Stimulated activated CD4-positive, alpha-beta T cell treated with anti-CD3 and anti-CD28 coated beads, Interleukin-4, amount 100 ng/mL, for 4 hours (primary cell): ENCODE results near the gene ERVW-1.
"Not testable (repeated sequence)": the region's sequence is repeated elsewhere in the genome, so short reads cannot be mapped to it uniquely, and the experiment has no call there.

Experiments
- DNase-seq, 2 experiments: peaks; one replicate each; pipeline ENCODE4 v3.0.0-alpha.2; 2020

ERVW-1 gene

DNA sequence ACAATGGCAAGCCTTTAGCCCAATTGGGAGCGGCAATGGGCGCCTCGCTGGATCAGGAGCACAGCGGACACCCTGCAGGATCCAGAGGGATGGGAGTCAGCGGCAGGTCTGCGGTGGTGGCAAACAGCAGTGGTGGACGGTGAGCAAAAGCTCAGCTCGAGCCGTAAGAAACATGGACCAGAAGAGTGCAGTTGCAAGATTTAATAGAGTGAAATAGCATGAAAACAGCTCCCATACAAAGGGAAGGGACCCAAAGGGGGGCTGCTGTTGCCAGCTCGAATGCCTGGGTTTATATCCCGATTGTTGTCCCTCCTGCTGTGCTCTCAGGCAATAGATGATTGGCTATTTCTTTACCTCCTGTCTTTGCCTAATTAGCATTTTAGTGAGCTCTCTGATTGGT lies at the start of gene ERVW-1:
ERVW-1 (minus strand) TSS at position 266 of the 400 bp plus-strand sequence. CDS start 7,565 bp downstream, outside the sequence.
- DNase-seq = not testable (repeated sequence)

GRCh38 chr7:92523110-92523509 lies 45.4 kb upstream of the ERVW-1 start:
- no peak for DNase-seq

DNA sequence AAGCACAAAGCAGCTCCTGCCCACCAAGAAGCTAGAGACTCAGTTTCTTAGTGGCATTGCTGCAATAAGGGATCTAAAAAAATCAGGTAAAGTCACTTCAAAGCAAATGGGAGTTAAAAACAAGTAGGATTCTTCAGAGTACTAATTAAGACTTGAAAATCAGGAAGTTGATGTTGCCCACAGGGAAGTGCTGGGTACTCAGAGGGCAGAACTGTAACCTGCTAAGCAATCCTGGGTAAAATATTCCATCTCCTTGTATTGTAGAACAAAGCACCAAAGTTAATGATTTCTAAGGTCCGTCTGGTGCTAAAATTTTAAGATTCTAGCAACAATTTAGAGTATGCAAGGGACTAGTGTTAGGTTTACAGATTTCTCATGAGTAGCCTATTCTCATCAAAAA lies 42.3 kb upstream of the ERVW-1 start:
- DNase-seq = no peak

DNA sequence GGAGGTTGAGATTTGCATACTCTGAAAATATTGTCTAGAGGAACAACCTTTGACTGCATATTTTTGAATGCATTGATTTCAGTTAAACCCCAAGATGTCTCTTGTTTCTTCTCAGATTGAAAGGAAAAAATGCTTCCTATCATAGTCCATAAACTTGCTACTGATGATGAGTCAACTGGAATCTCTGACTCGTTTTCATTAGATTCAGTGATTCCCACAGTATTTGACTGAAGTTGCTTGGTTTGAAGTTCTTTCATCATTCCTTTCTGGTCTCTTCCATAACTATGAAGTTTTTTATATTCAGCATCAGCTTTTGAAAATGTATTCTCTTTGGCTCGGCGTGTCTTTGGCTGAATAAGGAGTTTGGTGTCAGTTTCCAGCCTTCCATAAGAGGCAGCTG lies 39.9 kb upstream of the ERVW-1 start:
- DNase-seq = no peak

DNA sequence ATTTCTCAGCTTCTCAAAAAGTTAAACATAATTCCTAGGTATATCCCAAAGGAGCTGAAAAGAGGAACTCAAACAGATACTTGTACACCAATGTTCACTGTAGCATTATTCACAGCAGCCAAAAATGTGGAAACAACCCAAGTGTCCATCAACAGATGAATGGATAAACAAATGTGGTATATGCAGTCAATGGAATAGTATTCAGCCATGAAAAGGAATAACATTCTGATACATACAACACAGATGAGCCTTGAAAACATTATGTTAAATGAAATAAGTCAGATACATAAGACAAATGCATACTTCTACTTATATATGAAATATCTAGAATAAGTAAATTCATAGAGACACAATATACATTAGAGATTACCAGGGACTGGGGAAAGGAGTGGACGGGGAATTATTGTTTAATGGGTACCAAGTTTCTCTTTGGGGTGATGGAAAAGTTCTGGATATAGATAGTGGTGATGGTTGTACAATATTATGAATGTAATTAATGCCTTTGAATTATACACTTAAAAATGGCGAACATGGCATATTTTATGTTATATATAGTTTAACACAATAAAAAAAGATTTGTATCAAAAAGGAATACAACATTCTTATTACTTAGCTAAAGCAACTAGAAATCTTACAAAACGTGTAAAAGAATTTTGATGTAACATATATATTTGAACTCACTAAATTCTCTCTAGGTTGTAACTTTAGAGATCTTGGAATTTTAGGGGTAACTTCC lies 35.6 kb upstream of the ERVW-1 start:
- no peak for DNase-seq

GRCh38 chr7:92508946-92509345 lies 31.2 kb upstream of the ERVW-1 start:
- DNase-seq = no peak

DNA sequence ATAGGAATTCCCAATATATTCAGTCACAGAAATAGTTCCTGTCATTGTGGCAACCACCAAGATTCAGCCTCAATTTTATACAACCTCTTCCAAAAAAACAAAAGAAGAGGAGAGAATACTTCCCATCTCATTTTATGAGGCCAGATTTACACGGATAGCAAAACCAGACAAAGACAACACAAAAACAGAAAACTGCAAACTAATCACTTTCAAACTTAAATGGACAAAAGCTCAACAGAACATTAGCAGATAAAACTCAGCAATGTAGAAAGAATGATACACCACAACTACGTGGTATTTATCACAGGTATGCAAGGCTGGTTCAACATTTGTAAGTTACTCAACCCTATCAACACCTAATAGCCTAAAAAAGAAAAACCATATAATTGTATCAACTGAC lies 28.6 kb upstream of the ERVW-1 start:
- DNase-seq = no peak

DNA sequence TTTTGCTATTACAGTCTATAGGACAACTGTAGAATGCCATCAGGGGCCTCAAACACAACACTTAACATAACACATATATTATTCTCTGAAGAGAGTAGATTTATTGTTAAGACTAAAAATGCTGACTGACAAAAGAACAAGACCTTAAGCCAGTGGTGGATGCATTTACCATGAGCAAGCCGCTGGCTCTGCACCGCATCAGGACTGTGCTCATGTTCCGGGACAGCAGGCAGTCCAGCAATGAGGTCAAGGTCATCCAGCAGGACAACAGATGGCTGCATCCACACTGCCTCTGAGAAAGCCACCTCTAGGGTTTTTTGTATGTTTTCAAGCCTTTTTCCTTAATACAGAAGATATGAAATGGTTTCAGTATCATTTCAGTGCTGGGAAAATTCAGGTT lies 26.8 kb upstream of the ERVW-1 start:
- DNase-seq = no peak

DNA sequence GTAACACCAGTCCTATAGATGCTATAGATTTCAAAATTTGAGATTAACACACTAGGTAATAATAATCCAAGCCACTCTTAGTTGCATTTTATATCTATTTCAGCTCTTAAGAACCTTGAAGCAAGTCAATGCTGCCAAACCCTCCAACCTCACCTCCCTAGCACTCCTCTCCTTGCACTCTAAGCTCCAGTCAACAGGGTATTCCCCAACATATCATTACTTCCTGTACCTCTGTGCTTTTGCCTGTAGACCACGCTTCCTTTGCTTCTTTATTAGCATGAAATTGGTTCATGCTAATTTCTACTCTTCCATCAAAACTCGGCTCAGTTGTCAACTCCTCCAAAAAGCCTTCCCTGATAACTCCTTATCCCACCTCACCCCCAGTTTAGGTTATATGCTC lies 26.0 kb upstream of the ERVW-1 start:
- DNase-seq = no peak

- DNase-seq = no peak
Measured at GRCh38 chr7:92498557-92498956, 20.8 kb upstream of the ERVW-1 start.

DNA sequence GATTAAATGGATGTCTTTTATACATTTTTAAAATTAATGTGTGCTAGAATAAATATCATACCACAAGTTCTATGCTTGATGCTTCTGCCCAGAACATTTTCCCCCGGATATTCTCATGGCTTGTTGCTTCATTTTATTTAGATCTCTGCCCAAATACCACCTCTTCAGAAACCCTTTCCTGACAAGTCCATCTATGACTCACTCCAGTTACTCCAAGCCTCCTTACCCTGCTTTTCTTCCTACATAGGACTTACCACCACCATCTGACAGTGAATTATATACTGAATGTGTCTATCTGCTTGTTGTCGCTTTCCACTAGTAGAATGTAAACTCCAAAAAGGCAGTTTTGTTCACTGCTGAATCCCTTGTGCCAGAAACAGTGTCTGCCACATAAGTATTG lies 19.1 kb upstream of the ERVW-1 start:
- DNase-seq = no peak

DNA sequence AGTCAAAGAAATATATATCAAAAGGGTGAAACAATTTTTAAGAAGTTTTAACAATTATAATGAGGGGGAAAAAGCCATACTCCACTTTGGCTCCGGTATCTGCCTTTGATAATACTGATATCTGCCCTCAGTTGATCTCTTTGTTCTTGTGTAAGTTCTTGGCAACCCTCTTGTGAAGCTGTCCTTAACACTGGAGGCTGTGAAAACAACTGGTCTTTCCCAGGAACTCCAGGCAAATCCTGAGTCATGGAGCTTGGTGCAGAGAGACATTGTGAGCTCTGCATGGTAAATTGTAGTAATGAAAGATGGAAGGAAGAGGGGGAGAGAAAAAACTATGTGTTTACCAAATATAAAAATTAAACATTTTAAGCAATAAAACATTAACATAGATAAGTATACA lies 11.9 kb upstream of the ERVW-1 start:
- DNase-seq = no peak

GRCh38 chr7:92487804-92488203 lies 10.1 kb upstream of the ERVW-1 start:
- no peak for DNase-seq

DNA sequence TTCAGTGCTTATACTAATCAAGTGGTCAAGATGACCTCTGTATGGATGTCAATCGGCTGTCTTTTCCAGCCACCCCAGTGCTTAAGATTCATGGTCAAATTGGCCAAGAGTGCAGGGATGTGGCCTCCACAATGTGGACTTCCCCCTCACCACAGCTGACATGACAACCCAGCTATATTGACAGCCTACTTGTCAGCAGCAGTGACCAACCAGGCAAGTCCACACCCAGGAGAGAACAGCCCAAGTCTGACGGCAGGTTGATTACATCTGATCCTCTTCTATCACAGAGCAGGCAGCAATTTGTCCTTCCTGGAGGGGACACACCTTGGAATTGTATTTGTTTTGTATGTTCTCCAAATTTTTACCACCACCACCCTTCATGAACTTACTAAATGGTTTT lies 8.2 kb upstream of the ERVW-1 start:
- DNase-seq = no peak

DNA sequence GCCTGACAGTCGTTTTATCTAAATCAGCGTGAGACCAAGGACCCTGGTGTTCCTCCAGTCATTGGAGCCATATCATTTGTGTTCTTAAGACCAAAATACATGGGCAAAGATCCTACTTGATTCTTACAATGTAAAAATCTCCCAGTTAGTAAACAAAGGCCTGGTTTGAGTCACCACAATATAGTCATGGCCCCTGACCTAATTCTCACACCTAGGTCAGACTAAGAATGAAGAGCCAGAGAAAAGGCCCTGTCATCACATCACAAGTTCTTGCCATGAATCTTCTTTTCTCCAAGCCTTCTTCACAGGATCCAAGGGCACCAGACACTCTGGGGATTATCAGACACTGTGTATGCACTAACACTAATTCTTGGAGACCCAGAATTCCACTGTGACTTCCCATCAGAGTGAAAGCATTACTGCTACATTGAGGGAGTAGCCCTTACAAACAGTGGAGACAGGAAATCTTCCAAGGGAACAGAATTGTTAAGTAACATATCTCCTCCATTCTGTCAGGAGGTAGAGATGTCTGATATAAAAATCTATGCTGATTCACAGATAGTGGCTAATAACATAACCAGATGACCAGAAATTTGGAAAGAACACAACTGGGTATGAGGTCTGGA lies 7.6 kb upstream of the ERVW-1 start:
- no peak for DNase-seq

GRCh38 chr7:92484226-92484625 lies 6.5 kb upstream of the ERVW-1 start:
- not testable (repeated sequence) for DNase-seq

- not testable (repeated sequence) for DNase-seq
Measured at GRCh38 chr7:92483624-92484023, 5.9 kb upstream of the ERVW-1 start.

DNA sequence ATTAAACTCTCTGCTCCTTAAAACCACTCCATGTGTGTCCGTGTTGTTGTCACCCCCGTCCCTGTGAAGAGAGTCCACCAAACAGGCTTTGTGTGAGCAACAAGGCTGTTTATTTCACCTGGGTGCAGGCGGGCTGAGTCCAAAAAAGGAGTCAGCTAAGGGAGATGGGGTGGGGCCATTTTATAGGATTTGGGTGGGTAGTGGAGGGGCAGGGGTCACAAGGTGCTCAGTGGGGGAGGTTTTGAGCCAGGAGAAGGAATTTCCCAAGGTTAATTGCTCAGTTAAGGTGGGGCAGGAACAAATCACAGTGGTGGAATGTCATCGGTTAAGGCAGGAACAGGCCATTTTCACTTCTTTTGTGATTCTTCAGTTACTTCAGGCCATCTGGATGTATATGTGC lies 1.4 kb upstream of the ERVW-1 start:
- not testable (repeated sequence) for DNase-seq

DNA sequence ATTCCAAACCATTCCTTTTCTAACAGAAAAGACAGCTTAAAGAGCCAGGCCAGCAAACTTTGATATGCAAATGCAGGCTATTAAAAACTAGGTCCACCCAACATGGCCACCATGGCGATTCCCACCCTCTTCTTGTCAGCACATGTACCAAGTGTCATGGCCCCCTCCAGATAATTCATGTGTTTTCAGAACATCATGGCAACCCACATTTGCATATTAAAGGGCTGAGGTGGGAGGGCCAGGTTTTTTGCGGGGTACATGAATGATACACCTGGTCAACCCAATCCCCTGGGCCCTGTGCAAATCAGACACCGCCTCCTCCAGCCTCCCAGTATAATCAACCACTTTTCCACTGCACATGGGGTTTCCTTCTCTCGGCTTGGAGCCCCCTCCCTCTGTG lies 965 bp upstream of the ERVW-1 start:
- no peak for DNase-seq

DNA sequence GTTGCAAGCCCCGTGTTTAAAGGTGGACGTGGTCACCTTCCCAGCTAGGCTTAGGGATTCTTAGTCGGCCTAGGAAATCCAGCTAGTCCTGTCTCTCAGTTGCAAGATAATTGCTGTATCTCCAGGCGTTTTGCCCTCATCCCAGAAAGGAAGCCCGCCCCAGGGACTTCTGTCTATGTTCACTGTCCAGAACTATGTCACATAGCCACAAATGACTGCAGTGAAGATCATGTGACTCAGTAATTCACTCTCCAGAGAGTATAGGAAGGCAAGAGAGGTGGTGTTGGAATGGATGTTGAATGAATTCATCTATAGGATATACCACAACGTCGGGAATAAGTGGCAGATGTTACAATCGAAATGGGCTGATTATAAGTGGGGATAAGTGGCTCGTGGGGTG lies 349 bp upstream of the ERVW-1 start:
- no peak for DNase-seq

- DNase-seq = not testable (repeated sequence)
Measured at GRCh38 chr7:92475851-92476590, 1.7 kb downstream of the ERVW-1 start.

DNA sequence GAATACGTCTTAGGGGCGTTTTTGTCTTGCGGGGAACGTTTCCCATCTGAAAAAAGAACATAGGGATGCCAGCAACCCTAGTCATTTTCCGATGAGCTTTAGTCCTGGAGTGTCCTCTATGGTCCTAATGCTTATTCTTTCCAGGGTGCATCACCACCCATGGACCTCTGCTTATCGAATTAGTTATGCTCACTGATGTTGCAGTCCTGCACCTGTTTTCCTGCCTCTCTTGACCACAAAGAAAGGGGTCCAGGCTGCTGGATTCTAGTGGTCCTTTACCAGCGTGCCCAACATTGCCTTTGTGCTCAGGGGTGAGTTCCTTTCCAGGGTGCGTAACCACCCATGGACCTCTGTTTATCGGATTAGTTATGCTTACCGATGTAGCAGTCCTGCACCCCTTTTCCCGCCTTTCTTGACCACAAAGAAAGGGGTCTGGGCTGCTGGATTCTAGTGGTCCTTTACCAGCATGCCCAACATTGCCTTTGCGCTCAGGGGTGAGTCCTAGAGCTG lies 2.4 kb downstream of the ERVW-1 start:
- DNase-seq = not testable (repeated sequence)

DNA sequence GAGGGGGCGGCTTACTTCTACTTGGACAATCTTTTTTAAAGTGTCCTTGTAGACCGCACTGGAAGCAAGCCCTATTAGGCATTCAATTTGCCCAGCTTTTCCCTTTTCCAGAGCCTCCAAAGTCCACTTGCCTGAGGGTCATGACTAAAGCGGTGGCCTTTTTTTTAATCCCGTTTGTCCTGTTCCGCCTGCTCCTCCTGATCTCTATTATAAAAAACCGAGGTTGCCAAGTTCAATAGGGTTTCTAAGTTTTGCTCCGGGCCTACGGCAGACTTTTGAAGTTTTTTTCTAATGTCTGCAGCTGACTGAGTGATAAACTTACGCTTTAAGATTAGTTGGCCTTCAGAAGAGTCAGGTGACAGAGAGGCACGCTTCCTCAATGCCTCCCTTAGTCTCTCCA lies 3.8 kb downstream of the ERVW-1 start:
- not testable (repeated sequence) for DNase-seq

DNA sequence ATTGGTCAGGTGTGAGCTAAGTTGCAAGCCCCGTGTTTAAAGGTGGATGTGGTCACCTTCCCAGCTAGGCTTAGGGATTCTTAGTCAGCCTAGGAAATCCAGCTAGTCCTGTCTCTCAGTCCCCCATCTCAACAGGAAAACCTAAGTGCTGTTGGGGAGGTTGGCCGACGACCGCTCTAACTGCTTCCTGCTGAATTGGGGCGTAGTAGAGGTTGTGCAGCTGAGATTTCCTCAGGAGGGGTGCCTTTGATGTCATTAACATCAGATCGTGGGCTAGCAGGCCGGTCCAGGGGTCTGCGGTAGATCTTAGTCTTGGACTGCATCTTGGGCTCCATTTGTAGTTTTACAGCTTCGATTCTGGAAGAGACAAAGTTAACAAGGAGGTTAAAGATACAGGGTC lies 9.2 kb downstream of the ERVW-1 start:
- not testable (repeated sequence) for DNase-seq
